Measurements from ENCODE around the gene MYO1E. TPM values are rescaled to one million over a fixed set of nuclear protein-coding genes. Genes with fewer than 3 reads are reported as not detected.

Gene MYO1E
- total and polyA plus RNA-seq, 7 donors = 20.6 to 92.2 (median 32.1) TPM

GRCh38 chr15:59116771-59117170, 255.9 kb downstream of the MYO1E start:
- no peaks in the 10 kb centered on the region for H3K9me3 ChIP-seq
- no peaks in the 10 kb centered on the region for H3K4me1 ChIP-seq
- TF ChIP-seq POLR2AphosphoS5 (IDR thresholded peaks at IDR 0.05) = no peak
- no peak for TF ChIP-seq POLR2A (IDR thresholded peaks at IDR 0.05)
- TF ChIP-seq EP300 (IDR thresholded peaks at IDR 0.05) = no peak
- TF ChIP-seq, protein P1, sequence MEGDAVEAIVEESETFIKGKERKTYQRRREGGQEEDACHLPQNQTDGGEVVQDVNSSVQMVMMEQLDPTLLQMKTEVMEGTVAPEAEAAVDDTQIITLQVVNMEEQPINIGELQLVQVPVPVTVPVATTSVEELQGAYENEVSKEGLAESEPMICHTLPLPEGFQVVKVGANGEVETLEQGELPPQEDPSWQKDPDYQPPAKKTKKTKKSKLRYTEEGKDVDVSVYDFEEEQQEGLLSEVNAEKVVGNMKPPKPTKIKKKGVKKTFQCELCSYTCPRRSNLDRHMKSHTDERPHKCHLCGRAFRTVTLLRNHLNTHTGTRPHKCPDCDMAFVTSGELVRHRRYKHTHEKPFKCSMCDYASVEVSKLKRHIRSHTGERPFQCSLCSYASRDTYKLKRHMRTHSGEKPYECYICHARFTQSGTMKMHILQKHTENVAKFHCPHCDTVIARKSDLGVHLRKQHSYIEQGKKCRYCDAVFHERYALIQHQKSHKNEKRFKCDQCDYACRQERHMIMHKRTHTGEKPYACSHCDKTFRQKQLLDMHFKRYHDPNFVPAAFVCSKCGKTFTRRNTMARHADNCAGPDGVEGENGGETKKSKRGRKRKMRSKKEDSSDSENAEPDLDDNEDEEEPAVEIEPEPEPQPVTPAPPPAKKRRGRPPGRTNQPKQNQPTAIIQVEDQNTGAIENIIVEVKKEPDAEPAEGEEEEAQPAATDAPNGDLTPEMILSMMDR (IDR thresholded peaks at IDR 0.05) = no peak
- 98% methylated on average over 6 of the region's 6 CpGs for WGBS, 2 donors
- no peak overlapping the region for H3K4me3 ChIP-seq
- H3K36me3 ChIP-seq = no peaks in the 10 kb centered on the region
- no peak overlapping the region for H3K27ac ChIP-seq
- intact Hi-C loops (cut with DNase I) = no loop called here
- H3K27me3 ChIP-seq = no peaks in the 10 kb centered on the region
- no peak for DNase-seq

GRCh38 chr15:59116141-59116540, 256.5 kb downstream of the MYO1E start:
- intact Hi-C loops (cut with DNase I) = no loop called here
- no peak overlapping the region for H3K27ac ChIP-seq
- DNase-seq = no peak
- TF ChIP-seq POLR2AphosphoS5 (IDR thresholded peaks at IDR 0.05) (no peak), EP300 (IDR thresholded peaks at IDR 0.05) (no peak), POLR2A (IDR thresholded peaks at IDR 0.05) (no peak)
- TF ChIP-seq, protein P1 (IDR thresholded peaks at IDR 0.05) = no peak
- no peaks in the 10 kb centered on the region for H3K27me3 ChIP-seq
- H3K36me3 ChIP-seq = no peaks in the 10 kb centered on the region
- 97 to 99% methylated on average over 1 of the region's 1 CpG for WGBS, 2 donors
- no peaks in the 10 kb centered on the region for H3K9me3 ChIP-seq
- no peak overlapping the region for H3K4me3 ChIP-seq
- H3K4me1 ChIP-seq = no peaks in the 10 kb centered on the region

GRCh38 chr15:59115047-59115446, 257.6 kb downstream of the MYO1E start:
- TF ChIP-seq POLR2AphosphoS5 (IDR thresholded peaks at IDR 0.05) = no peak
- no peak for TF ChIP-seq POLR2A (IDR thresholded peaks at IDR 0.05)
- TF ChIP-seq, protein P1 (IDR thresholded peaks at IDR 0.05) = no peak
- TF ChIP-seq EP300 (IDR thresholded peaks at IDR 0.05) = no peak
- Histone ChIP-seq H3K4me1 (no peaks in the 10 kb centered on the region), H3K36me3 (no peaks in the 10 kb centered on the region), H3K27ac (no peak overlapping the region), H3K9me3 (no peaks in the 10 kb centered on the region), H3K27me3 (no peaks in the 10 kb centered on the region), H3K4me3 (no peak overlapping the region)
- no peak for DNase-seq
- intact Hi-C loops (cut with DNase I) = no loop called here
- WGBS, 2 donors = 64 to 86% methylated on average over 2 of the region's 2 CpGs

- no peaks in the 10 kb centered on the region for H3K36me3 ChIP-seq
- H3K9me3 ChIP-seq = no peaks in the 10 kb centered on the region
- no peaks in the 10 kb centered on the region for H3K27me3 ChIP-seq
- H3K4me3 ChIP-seq = no peak overlapping the region
- TF ChIP-seq POLR2A (IDR thresholded peaks at IDR 0.05) (no peak), POLR2AphosphoS5 (IDR thresholded peaks at IDR 0.05) (no peak), EP300 (IDR thresholded peaks at IDR 0.05) (no peak)
- TF ChIP-seq, protein P1 (IDR thresholded peaks at IDR 0.05) = no peak
- H3K27ac ChIP-seq = no peak overlapping the region
- intact Hi-C loops (cut with DNase I) = no loop called here
- DNase-seq = no peak
- 92 to 94% methylated on average over 4 of the region's 4 CpGs for WGBS, 2 donors
- no peaks in the 10 kb centered on the region for H3K4me1 ChIP-seq
These were observed 261.4 kb downstream of the MYO1E start for GRCh38 chr15:59111251-59111650.

- 13 to 49% methylated on average over 2 of the region's 2 CpGs for WGBS, 2 donors
- no peak overlapping the region for H3K27ac ChIP-seq
These were observed 266.8 kb downstream of the MYO1E start for GRCh38 chr15:59105854-59106253.

More at GRCh38 chr15:59105854-59106253, 266.8 kb downstream of the MYO1E start:
- TF ChIP-seq POLR2A (IDR thresholded peaks at IDR 0.05) = no peak
- TF ChIP-seq EP300 (IDR thresholded peaks at IDR 0.05) = no peak
- TF ChIP-seq, protein P1 (IDR thresholded peaks at IDR 0.05) = no peak
- intact Hi-C loops (cut with DNase I) = loop anchor here (5.0 kb wide), 1 partner anchor 119 kb away; the partner anchor contains the start of gene RNF111
- Histone ChIP-seq H3K27me3 (no peaks in the 10 kb centered on the region), H3K9me3 (no peaks in the 10 kb centered on the region), H3K36me3 (no peaks in the 10 kb centered on the region), H3K4me1 (peaks cover 0 to 8% (median 7%) of the 10 kb centered on the region in 4 donors), H3K4me3 (peak overlapping the region in 2 of 4 donors; percentile 46 to 60)
- no peak for DNase-seq

All from sigmoid colon (tissue), 7 donors.